Nephron (organoid): ENCODE data around the gene SIVA1.

Source experiments
- H3K27ac Mint-ChIP-seq, 3 experiments: 2 replicates each; pipeline ENCODE4 v1.8.0; 2020; ENCODE audit warnings: mixed read lengths in 3 of 3, mild to moderate bottlenecking in 2 of 3, moderate library complexity in 1 of 3
- H3K27me3 Mint-ChIP-seq: 2 replicates; pipeline ENCODE4 v1.8.0; 2021; ENCODE audit warnings: low read depth, mild to moderate bottlenecking, moderate library complexity, mixed read lengths
- H3K36me3 Mint-ChIP-seq: 2 replicates; pipeline ENCODE4 v1.8.0; 2020; ENCODE audit warnings: low read depth, mixed read lengths
- H3K4me1 Mint-ChIP-seq: 2 replicates; pipeline ENCODE4 v1.8.0; 2020; ENCODE audit warnings: mixed read lengths
- H3K4me3 Mint-ChIP-seq, 3 experiments: 2 replicates each; pipeline ENCODE4 v1.8.0; 2020; ENCODE audit warnings: mild to moderate bottlenecking in 3 of 3, mixed read lengths in 3 of 3, moderate library complexity in 2 of 3
- H3K9me3 Mint-ChIP-seq: 2 replicates; pipeline ENCODE4 v1.8.0; 2020; ENCODE audit warnings: mixed read lengths
- CTCF ChIP-seq, 3 experiments: fragments of 200-600 bp; sonication (generic); IDR thresholded peaks; one replicate each; pipeline ENCODE4 v1.5.0; 2021; ENCODE audit warnings: antibody characterized with exemption in 3 of 3; ENCODE audit not compliant: unreplicated experiment in 3 of 3

The SIVA1 gene

GRCh38 chr14:104752735-104753527 is at the start of gene SIVA1:
TSS of gene SIVA1 (plus strand) at chr14:104753147. CDS start at chr14:104753202, 55 bp downstream.
- Mint-ChIP-seq H3K27me3 (no peaks in the 10 kb centered on the region), H3K36me3 (peaks cover 18% of the 10 kb centered on the region), H3K4me3 (peak within 1 kb of the TSS; percentile 91 to 93 (median 93)), H3K27ac (peak within 1 kb of the TSS; percentile 87 to 96 (median 94)), H3K4me1 (peaks cover 37% of the 10 kb centered on the region), H3K9me3 (no peaks in the 10 kb centered on the region)
- no peak for TF ChIP-seq CTCF (IDR thresholded peaks at IDR 0.05; ENCODE audit: unreplicated experiment in 3 of 3)

GRCh38 chr14:104703269-104703668 is 49.7 kb upstream of the SIVA1 start:
- Mint-ChIP-seq H3K36me3 (peaks cover 12% of the 10 kb centered on the region), H3K27ac (no peak overlapping the region), H3K4me1 (peaks cover 17% of the 10 kb centered on the region), H3K4me3 (no peak overlapping the region), H3K27me3 (peaks cover 4% of the 10 kb centered on the region), H3K9me3 (peaks cover 2% of the 10 kb centered on the region)
- TF ChIP-seq CTCF (IDR thresholded peaks at IDR 0.05; ENCODE audit: unreplicated experiment in 3 of 3) = no peak

GRCh38 chr14:104704252-104704651 is 48.7 kb upstream of the SIVA1 start:
- Mint-ChIP-seq H3K27me3 (peaks cover under 1% of the 10 kb centered on the region), H3K4me3 (no peak overlapping the region), H3K36me3 (peaks cover 12% of the 10 kb centered on the region), H3K9me3 (peaks cover 2% of the 10 kb centered on the region), H3K27ac (no peak overlapping the region), H3K4me1 (peaks cover 15% of the 10 kb centered on the region)
- TF ChIP-seq CTCF (IDR thresholded peaks at IDR 0.05; ENCODE audit: unreplicated experiment in 3 of 3) = no peak

- no peak for TF ChIP-seq CTCF (IDR thresholded peaks at IDR 0.05; ENCODE audit: unreplicated experiment in 3 of 3)
These were observed 47.5 kb upstream of the SIVA1 start for GRCh38 chr14:104705340-104706047.

GRCh38 chr14:104706733-104707607 is 46.0 kb upstream of the SIVA1 start:
- TF ChIP-seq CTCF (IDR thresholded peaks at IDR 0.05; ENCODE audit: unreplicated experiment in 3 of 3) = no peak
- Mint-ChIP-seq H3K36me3 (peaks cover 12% of the 10 kb centered on the region), H3K27ac (no peak overlapping the region), H3K4me1 (peaks cover 7% of the 10 kb centered on the region), H3K9me3 (peaks cover 2% of the 10 kb centered on the region), H3K27me3 (no peaks in the 10 kb centered on the region), H3K4me3 (no peak overlapping the region)

More at GRCh38 chr14:104705340-104706047, 47.5 kb upstream of the SIVA1 start:
- Mint-ChIP-seq H3K4me3 (no peak overlapping the region), H3K36me3 (peaks cover 12% of the 10 kb centered on the region), H3K4me1 (peaks cover 11% of the 10 kb centered on the region), H3K9me3 (peaks cover 2% of the 10 kb centered on the region), H3K27me3 (no peaks in the 10 kb centered on the region), H3K27ac (no peak overlapping the region)
